Endodermal cell (in vitro differentiated cells): ENCODE measurements around the gene FAM107B. TPM values are rescaled to one million over a fixed set of nuclear protein-coding genes. Genes with fewer than 3 reads are reported as not detected.

Experiments
- DNase-seq: peaks from one replicate; pipeline ENCODE4 v3.0.0-alpha.2; 2017
- H3K27ac ChIP-seq: 2 replicates; pipeline ENCODE4 v1.5.1; 2013; ENCODE audit warnings: mild to moderate bottlenecking, low read depth, low read length, moderate library complexity
- H3K27me3 ChIP-seq: 2 replicates; pipeline ENCODE4 v1.6.1; 2013; ENCODE audit warnings: mild to moderate bottlenecking, low read length, moderate library complexity; ENCODE audit not compliant: insufficient read depth, control insufficient read depth, poor library complexity, severe bottlenecking
- H3K36me3 ChIP-seq: 2 replicates; pipeline ENCODE4 v1.7.0; 2013; ENCODE audit warnings: mild to moderate bottlenecking, low read length, moderate library complexity; ENCODE audit not compliant: control insufficient read depth, insufficient read depth
- H3K4me1 ChIP-seq: one replicate; pipeline ENCODE4 v1.7.0; 2013; ENCODE audit warnings: low read length; ENCODE audit not compliant: control insufficient read depth, insufficient read depth
- H3K4me3 ChIP-seq: 2 replicates; pipeline ENCODE4 v1.5.1; 2013; ENCODE audit warnings: mild to moderate bottlenecking, low read length, moderate library complexity
- H3K9ac ChIP-seq: 2 replicates; pipeline ENCODE4 v1.6.1; 2013; ENCODE audit warnings: mild to moderate bottlenecking, low read length, moderate library complexity; ENCODE audit not compliant: poor library complexity, severe bottlenecking; ENCODE audit errors: extremely low read depth
- H3K9me3 ChIP-seq: 2 replicates; pipeline ENCODE4 v1.6.1; 2013; ENCODE audit warnings: mild to moderate bottlenecking, low read length, moderate library complexity; ENCODE audit not compliant: control insufficient read depth
- H3K27ac Mint-ChIP-seq: 2 replicates; pipeline ENCODE4 v1.8.0; 2020; ENCODE audit warnings: mixed read lengths
- H3K27me3 Mint-ChIP-seq: 2 replicates; pipeline ENCODE4 v1.8.0; 2021; ENCODE audit warnings: mild to moderate bottlenecking, mixed read lengths; ENCODE audit not compliant: insufficient read depth
- H3K36me3 Mint-ChIP-seq: 2 replicates; pipeline ENCODE4 v1.8.0; 2020; ENCODE audit warnings: low read depth, mixed read lengths
- H3K4me1 Mint-ChIP-seq: 2 replicates; pipeline ENCODE4 v1.8.0; 2020; ENCODE audit warnings: mixed read lengths
- H3K4me3 Mint-ChIP-seq: 2 replicates; pipeline ENCODE4 v1.8.0; 2020; ENCODE audit warnings: mild to moderate bottlenecking, moderate library complexity, mixed read lengths
- H3K9me3 Mint-ChIP-seq: 2 replicates; pipeline ENCODE4 v1.8.0; 2020; ENCODE audit warnings: mild to moderate bottlenecking, mixed read lengths
- CTCF ChIP-seq: fragments of 200-600 bp; sonication (generic); conservative IDR thresholded peaks from 2 replicates; pipeline ENCODE4 v1.5.0; 2021; ENCODE audit warnings: antibody characterized with exemption, mild to moderate bottlenecking
- WGBS, 2 experiments: methylation state at CpG; one replicate each; pipeline versions ENCODE4 v1.1.5 to v1.1.7; 2013; ENCODE audit warnings: missing lambda C conversion rate in 2 of 2, mixed read lengths in 1 of 2; ENCODE audit not compliant: insufficient coverage in 1 of 2, insufficient read length in 1 of 2; 5-methylcytosine and 5-hydroxymethylcytosine counted together
- total RNA-seq, 2 donors: library from RNA; stranded (reverse); fragmentation: NEBNext Ultra II Directional in 1 of 2; extraction: Animal tissue kit (Norgen Biotek cat#: 25700) in 1 of 2; gene quantifications; 2 replicates in 1 of 2; 3 replicates in 1 of 2; pipeline ENCODE4 v1.2.1, GENCODE V29; 2021

The FAM107B gene
- total RNA-seq, 2 donors from 2014 or later, result 16.0 to 24.0 TPM

GRCh38 chr10:14686356-14686755 lies 88.3 kb downstream of the FAM107B start:
- H3K27me3 Mint-ChIP-seq, result peaks cover 8% of the 10 kb centered on the region
- no peak overlapping the region for H3K27ac ChIP-seq
- DNase-seq, result no peak
- no peak overlapping the region for H3K4me3 ChIP-seq
- H3K9ac ChIP-seq, result no peak overlapping the region
- TF ChIP-seq CTCF, result no peak
- H3K36me3 Mint-ChIP-seq, result no peaks in the 10 kb centered on the region
- no peaks in the 10 kb centered on the region for H3K36me3 ChIP-seq
- H3K9me3 ChIP-seq, result no peaks in the 10 kb centered on the region
- H3K27me3 ChIP-seq, result no peaks in the 10 kb centered on the region
- WGBS, 2 experiments, result 93 to 94% methylated on average over 2 to 5 of the region's 5 CpGs
- H3K4me1 ChIP-seq, result peaks cover 14% of the 10 kb centered on the region
- H3K4me1 Mint-ChIP-seq, result peaks cover 28% of the 10 kb centered on the region
- no peak overlapping the region for H3K4me3 Mint-ChIP-seq
- no peak overlapping the region for H3K27ac Mint-ChIP-seq
- no peaks in the 10 kb centered on the region for H3K9me3 Mint-ChIP-seq

GRCh38 chr10:14684354-14684753 lies 90.3 kb downstream of the FAM107B start:
- H3K9me3 Mint-ChIP-seq, result no peaks in the 10 kb centered on the region
- no peak overlapping the region for H3K4me3 Mint-ChIP-seq
- peaks cover 28% of the 10 kb centered on the region for H3K4me1 Mint-ChIP-seq
- Histone ChIP-seq H3K27me3 (no peaks in the 10 kb centered on the region), H3K36me3 (no peaks in the 10 kb centered on the region), H3K4me1 (peaks cover 14% of the 10 kb centered on the region), H3K9me3 (no peaks in the 10 kb centered on the region), H3K27ac (no peak overlapping the region), H3K4me3 (no peak overlapping the region), H3K9ac (no peak overlapping the region)
- no peak for TF ChIP-seq CTCF
- H3K27me3 Mint-ChIP-seq, result peaks cover 1% of the 10 kb centered on the region
- WGBS, 2 experiments, result 95% methylated on average over 2 of the region's 2 CpGs; no CpG with 5 or more reads in 1 of the 2 experiments
- H3K36me3 Mint-ChIP-seq, result no peaks in the 10 kb centered on the region
- no peak overlapping the region for H3K27ac Mint-ChIP-seq
- DNase-seq, result no peak

GRCh38 chr10:14683256-14683655 lies 91.4 kb downstream of the FAM107B start:
- H3K9me3 Mint-ChIP-seq, result no peaks in the 10 kb centered on the region
- Histone ChIP-seq H3K27ac (no peak overlapping the region), H3K36me3 (no peaks in the 10 kb centered on the region), H3K4me3 (no peak overlapping the region), H3K4me1 (peaks cover 14% of the 10 kb centered on the region), H3K9me3 (no peaks in the 10 kb centered on the region), H3K27me3 (no peaks in the 10 kb centered on the region), H3K9ac (no peak overlapping the region)
- H3K27ac Mint-ChIP-seq, result no peak overlapping the region
- H3K36me3 Mint-ChIP-seq, result no peaks in the 10 kb centered on the region
- no peak for DNase-seq
- H3K4me1 Mint-ChIP-seq, result peaks cover 22% of the 10 kb centered on the region
- H3K27me3 Mint-ChIP-seq, result peaks cover 4% of the 10 kb centered on the region
- H3K4me3 Mint-ChIP-seq, result no peak overlapping the region
- TF ChIP-seq CTCF, result no peak
- 91 to 92% methylated on average over 6 of the region's 6 CpGs for WGBS, 2 experiments
